Suppressor macrophage treated with lipopolysaccharide for 4 hours (primary cell): ENCODE measurements around the gene TM2D1.
"Not testable (repeated sequence)": the region's sequence is repeated elsewhere in the genome, so short reads cannot be mapped to it uniquely, and the experiment has no call there.

Experiments used
- DNase-seq: peaks from one replicate; pipeline ENCODE4 v3.0.0-alpha.2; 2020

Gene TM2D1

DNA sequence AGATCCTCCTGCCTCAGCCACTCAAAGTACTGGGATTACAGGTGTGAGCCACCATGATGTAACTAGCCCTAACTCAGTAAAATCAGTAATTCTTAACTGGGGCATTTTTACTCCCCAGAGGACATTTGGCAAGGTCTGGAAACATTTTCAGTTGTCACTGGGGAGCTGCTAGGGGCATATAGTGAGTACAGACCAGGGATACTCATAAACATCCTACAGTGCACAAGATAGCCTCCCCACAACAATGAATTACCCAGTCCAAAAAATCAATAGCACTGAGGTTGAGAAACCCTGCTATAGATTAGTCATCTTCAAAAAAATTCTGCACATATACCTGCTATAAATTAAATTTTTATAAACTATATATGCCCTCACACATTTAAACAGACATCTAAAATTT lies 13.0 kb downstream of the TM2D1 start:
- no peak for DNase-seq

GRCh38 chr1:61711257-61711656 lies 13.7 kb downstream of the TM2D1 start:
- not testable (repeated sequence) for DNase-seq

- DNase-seq: no peak
Measured at GRCh38 chr1:61709908-61710289, 15.0 kb downstream of the TM2D1 start.

- no peak for DNase-seq
Measured at GRCh38 chr1:61708953-61709907, 15.7 kb downstream of the TM2D1 start.

DNA sequence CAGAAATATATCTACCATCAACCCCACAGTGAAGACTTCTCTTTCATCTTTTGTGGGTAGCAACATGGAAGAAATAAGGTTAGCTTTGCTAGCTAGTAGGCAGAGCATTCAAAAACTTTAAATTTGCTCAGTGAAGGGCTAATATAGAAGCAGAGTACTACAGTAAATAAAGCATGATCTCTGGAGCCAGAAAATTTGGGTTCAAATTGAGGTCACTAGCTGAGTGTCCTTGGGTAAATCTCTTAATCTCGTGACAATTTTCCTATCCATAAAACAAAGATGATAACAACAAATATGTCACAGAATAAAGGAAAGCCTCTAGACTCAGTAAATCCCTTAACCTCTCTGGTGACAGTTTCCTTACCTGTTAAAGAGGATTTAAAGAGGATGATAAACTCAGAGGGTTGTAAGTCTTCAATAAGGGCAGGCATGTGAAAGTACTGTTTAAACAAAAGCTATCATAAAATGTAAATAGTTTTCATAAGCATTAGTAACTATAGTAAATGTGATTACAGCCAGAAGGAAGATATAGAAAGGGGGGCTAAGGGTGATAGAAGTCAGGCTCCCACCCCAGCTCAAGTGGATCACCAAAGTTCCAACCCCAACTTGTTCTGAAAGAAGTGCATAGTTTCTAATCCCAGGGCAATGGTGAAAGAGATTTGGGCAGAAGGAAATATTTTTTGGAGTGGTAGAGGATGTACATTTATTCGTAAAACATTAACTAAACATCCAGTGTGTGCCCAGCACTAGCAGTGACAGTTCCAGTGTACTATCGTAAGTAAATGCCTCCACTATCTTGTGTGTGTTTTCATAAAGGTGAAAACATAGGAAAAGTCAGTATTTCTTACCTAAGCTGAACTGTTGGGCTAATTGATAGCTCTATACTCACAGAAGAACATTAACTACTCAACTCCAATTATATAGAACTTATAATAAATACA lies 24.8 kb downstream of the TM2D1 start:
- no peak for DNase-seq

GRCh38 chr1:61692155-61692800 lies 32.7 kb downstream of the TM2D1 start:
- DNase-seq: no peak

GRCh38 chr1:61687901-61688300 lies 37.0 kb downstream of the TM2D1 start:
- no peak for DNase-seq

DNA sequence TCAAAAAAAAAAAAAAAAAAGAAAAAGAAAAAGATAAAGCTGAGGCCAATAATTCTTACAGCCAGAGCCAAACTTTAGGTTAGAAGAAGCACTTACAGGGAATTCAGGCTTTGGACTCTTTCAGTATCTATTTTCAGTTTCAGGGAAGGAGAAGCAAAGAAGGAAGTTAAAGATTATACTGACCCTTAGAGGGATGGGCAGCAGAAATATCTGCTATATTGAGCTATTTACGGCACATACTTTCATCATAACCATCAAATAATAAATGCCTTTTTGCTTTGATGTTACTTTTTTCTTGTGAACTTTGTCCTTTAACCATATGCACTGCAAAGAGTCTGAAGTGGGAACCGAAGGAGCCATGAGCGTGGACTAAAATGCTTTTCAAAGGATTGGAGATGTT lies 42.0 kb downstream of the TM2D1 start:
- peak; percentile 15 for DNase-seq

DNA sequence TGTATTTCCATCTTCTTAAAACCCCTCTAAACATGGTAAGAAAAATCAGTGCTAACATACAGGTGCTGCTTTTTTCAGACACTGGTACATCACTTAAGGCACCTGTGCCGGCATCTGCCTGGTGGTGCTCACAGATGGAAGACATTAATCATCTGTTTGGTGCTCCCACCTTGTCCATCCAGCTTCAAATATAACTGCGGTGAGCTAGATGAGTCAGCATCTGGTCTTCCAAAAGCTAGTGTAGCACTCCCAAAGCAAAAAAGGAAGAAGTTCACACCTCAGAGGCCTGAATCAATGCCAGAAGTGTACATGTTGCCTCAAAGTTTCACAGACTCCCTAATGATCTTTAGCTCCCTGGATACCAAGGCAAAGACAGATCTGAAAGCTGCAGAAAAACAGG lies 44.4 kb downstream of the TM2D1 start:
- no peak for DNase-seq

GRCh38 chr1:61676881-61677280 lies 48.1 kb downstream of the TM2D1 start:
- not testable (repeated sequence) for DNase-seq

DNA sequence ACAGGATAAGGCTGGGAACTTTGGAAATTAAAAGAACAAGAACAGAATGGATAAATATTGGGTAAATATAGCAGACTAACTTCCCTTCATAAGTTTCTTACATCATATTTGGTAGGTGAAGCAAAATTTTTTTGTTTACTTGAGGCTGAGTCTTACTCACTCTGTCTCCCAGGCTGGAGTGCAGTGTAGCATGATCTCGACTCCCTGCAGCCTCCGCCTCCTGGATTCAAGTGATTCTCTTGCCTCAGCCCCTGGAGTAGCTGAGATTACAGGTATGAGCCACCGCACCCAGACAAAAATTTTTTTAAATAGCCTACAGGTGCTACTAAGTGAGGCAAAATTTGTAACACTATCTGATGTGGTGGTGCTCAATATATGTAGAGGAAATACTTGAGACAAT lies 50.7 kb downstream of the TM2D1 start:
- DNase-seq: no peak

GRCh38 chr1:61672376-61672775 lies 52.6 kb downstream of the TM2D1 start:
- no peak for DNase-seq

- no peak for DNase-seq
Measured at GRCh38 chr1:61670445-61670844, 54.5 kb downstream of the TM2D1 start.

DNA sequence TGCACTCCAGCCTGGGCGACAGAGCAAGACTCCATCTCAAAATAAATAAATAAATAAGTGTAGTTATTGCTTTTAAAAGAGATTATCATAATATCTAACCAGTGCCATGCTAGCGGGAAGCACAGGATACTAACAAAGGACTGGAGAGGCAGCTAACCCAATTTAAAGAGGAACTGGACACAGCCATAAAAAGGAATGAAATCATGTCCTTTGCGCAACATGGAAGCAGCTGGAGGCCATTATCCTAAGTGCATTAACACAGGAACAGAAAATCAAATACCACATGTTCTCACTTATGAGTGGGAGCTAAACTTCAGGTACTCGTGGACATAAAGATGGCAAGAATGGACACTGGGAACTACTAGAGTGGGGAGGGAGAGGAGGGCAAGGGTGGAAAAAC lies 54.9 kb downstream of the TM2D1 start:
- peak; percentile 66 for DNase-seq

- DNase-seq: no peak
Measured at GRCh38 chr1:61659061-61659460, 65.9 kb downstream of the TM2D1 start.

GRCh38 chr1:61655453-61655852 lies 69.5 kb downstream of the TM2D1 start:
- DNase-seq: no peak

DNA sequence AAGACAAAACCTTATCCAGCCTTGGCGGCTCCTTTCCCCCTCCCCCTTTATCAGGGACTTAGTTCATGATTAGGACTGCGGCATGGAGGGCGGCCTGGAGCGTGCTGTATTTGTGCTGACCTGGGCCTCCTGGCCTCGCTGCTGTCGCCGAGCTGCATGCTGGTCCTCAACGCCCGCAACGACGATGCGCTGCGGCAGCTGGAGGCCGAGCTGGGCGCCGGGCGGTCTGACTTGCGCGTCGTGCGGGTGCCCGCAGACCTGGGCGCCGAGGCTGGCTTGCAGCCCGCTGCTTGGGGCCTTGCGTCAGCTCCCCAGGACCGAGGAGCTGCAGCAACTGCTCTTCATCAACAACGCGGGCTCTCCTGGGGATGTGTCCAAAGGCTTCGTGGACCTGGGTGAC lies 70.9 kb downstream of the TM2D1 start:
- DNase-seq: no peak

- no peak for DNase-seq
Measured at GRCh38 chr1:61648983-61649742, 75.8 kb downstream of the TM2D1 start.

DNA sequence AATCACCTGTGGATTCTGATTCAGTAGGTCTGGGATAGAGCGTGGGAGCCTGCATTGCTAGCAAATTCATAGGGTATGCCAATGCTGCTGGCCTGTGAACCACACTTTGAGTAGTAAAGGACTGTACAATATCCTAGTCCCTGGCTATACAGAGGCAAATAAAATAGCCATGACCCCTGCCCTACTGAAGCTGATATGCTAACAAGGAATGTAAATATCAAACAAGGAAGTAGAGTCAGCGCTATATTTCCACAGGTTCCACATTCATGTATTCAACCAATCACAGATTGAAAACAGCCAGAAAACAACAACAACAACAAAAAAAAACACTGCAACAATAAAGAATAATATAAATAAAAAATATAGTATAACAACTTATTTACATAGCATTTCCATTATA lies 77.8 kb downstream of the TM2D1 start:
- DNase-seq: no peak

DNA sequence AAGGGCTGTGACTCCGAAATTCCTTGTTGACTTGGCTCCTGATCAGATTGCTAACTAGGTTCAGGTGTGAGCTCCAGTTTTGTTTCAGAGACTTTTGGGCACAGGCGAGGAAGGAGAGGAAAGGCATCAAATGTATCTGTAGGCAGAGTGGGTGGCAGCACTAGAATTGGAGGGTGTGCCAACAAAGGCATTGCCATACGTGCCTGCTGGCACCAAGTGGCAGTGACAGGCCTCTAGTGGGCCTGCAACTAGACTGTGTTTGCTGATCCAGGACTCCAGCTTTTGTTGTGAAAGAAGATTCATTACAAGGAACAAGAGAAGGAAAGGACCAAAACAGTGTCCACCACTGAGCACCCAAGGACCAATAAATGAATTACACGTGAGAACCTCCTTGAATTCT lies 79.5 kb downstream of the TM2D1 start:
- no peak for DNase-seq

DNA sequence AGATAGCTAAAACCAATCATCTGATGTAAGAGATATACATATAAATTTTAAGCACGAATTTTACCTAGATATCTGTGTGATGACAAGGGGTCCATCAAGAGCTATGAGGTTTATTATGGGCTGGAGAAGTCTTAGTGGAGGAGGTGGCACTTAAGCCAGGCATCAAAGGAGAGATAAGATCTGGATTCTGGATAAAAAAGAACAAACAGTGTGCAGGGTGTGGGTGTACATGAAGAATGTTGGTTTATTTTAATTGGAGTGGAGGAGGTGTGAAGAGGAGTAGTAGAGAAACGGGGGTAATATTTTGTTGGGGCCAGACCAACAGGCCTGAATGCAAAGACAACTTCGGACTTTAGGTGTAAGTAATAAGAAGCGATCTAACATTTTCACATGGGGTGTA lies 80.6 kb downstream of the TM2D1 start:
- no peak for DNase-seq

DNA sequence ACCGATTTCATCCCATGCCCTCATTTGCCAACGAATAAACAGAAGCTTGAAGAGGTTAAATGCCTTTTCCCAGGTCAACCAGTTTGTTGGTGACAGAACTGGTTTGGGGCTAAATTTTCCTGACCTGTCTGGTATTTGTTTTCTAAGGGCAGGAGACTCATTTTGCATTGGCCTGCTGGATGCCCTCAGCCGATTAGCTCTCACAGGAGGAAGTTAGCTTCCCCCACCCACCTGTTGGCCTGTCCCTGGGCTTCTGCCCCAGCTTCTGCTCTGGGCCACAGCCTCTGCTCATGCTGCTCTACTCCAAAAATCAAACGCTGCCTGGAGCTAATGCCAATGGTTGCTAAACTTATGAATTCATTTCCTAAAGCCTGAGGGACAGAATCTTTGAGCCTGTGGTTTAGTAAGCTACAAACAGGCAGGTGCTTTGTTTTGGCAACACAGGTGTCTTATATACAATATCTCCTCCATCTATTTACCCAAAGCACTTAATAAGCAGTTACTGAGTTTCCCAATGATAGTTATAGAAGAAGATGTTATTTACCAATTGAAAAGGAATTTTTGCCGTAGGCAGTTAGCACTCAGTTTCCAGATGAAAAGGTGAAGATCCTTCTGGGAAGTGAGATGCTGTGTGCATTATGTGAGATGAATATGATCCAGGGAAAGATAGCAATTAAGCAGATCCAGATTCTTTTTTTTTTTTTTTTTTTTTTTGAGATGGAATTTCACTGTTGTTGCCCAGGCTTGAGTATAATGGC lies 82.3 kb downstream of the TM2D1 start:
- DNase-seq: peak; percentile 19
